IMR-90 (cell line): Measurements from ENCODE around the gene GALNT13.

Source experiments
- FOS ChIP-seq: fragments of 150-350 bp; IDR thresholded peaks from 2 replicates; pipeline ENCODE4 v1.6.1; 2016; ENCODE audit warnings: low read depth, low read length
- NFE2L2 ChIP-seq: fragments of 150-350 bp; IDR thresholded peaks from 2 replicates; pipeline ENCODE4 v1.6.1; 2016; ENCODE audit warnings: low read depth, mild to moderate bottlenecking, low read length
- RAD21 ChIP-seq: IDR thresholded peaks from 2 replicates; pipeline ENCODE4 v1.6.1; 2012; ENCODE audit warnings: low read length, improper control_type of control experiment
- TF ChIP-seq, protein P1 (sequence below): conservative IDR thresholded peaks from 2 replicates; pipeline ENCODE4 v1.5.1; 2012; ENCODE audit warnings: mild to moderate bottlenecking, low read depth, low read length, improper control_type of control experiment
- TF ChIP-seq, protein P2 (sequence below): fragments of 150-350 bp; IDR thresholded peaks from 2 replicates; pipeline ENCODE4 v1.6.1; 2016; ENCODE audit warnings: low read depth, mild to moderate bottlenecking, low read length, moderate library complexity, borderline replicate concordance
- TF ChIP-seq, protein P3 (sequence below): fragments of 150-350 bp; IDR thresholded peaks from 2 replicates; pipeline ENCODE4 v1.6.1; 2017; ENCODE audit warnings: mild to moderate bottlenecking, antibody characterized with exemption, low read length, low read depth

DNA sequence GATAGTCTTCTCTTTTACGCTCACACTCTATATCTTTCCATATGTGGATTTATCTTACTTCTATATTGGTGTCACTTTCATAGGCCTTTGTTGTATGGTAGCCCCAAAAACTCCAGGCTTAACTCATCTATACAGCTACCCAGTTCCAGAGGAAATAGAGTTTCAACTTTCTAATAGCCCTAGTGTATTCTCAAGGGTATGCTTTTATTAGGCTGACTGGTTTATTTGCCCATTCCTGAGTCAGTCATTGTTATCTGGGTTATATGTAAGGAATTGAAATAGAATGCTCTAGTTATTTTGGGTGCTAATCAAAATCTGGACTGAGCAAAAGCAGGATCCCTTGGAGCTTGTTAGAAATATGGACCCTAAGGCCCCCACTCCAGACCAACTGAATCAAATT lies 519.3 kb downstream of the GALNT13 start:
- TF ChIP-seq NFE2L2 (no peak), RAD21 (no peak), FOS (no peak)
- TF ChIP-seq, protein P1, sequence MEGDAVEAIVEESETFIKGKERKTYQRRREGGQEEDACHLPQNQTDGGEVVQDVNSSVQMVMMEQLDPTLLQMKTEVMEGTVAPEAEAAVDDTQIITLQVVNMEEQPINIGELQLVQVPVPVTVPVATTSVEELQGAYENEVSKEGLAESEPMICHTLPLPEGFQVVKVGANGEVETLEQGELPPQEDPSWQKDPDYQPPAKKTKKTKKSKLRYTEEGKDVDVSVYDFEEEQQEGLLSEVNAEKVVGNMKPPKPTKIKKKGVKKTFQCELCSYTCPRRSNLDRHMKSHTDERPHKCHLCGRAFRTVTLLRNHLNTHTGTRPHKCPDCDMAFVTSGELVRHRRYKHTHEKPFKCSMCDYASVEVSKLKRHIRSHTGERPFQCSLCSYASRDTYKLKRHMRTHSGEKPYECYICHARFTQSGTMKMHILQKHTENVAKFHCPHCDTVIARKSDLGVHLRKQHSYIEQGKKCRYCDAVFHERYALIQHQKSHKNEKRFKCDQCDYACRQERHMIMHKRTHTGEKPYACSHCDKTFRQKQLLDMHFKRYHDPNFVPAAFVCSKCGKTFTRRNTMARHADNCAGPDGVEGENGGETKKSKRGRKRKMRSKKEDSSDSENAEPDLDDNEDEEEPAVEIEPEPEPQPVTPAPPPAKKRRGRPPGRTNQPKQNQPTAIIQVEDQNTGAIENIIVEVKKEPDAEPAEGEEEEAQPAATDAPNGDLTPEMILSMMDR: no peak
- TF ChIP-seq, protein P2, sequence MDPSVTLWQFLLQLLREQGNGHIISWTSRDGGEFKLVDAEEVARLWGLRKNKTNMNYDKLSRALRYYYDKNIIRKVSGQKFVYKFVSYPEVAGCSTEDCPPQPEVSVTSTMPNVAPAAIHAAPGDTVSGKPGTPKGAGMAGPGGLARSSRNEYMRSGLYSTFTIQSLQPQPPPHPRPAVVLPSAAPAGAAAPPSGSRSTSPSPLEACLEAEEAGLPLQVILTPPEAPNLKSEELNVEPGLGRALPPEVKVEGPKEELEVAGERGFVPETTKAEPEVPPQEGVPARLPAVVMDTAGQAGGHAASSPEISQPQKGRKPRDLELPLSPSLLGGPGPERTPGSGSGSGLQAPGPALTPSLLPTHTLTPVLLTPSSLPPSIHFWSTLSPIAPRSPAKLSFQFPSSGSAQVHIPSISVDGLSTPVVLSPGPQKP: no peak
- TF ChIP-seq, protein P3, sequence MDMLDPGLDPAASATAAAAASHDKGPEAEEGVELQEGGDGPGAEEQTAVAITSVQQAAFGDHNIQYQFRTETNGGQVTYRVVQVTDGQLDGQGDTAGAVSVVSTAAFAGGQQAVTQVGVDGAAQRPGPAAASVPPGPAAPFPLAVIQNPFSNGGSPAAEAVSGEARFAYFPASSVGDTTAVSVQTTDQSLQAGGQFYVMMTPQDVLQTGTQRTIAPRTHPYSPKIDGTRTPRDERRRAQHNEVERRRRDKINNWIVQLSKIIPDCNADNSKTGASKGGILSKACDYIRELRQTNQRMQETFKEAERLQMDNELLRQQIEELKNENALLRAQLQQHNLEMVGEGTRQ: no peak
